Jurkat, Clone E6-1 (cell line): Measurements from ENCODE around the gene CDK14.

Source experiments
- DNase-seq: peaks from one replicate; pipeline ENCODE4 v3.0.0-alpha.2; 2011; ENCODE audit warnings: low read depth, low spot score
- H3K4me3 ChIP-seq: 2 replicates; pipeline ENCODE4 v1.5.1; 2011; ENCODE audit warnings: mild to moderate bottlenecking, low read length, control low read depth, moderate library complexity

CDK14 gene

DNA sequence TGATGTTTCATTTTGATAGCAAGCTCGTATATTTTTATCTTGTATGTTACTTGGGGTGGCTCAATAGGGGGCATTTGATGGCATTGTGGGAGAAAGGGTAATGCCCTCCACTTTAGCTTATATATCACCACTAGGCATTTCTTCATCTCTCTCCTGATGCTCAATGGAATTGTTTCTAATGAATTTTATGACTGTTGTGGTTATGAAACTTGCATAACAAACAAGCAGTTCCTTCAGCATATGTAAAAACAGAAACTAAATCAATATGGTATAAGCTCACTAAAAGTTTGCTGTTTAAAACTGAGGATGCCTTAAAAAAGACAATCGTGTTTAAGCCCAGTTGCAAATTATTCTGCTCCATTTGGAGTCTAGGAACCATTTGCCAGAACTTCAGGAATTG lies 75.5 kb downstream of the CDK14 start:
- no peak for DNase-seq
- H3K4me3 ChIP-seq, result no peak overlapping the region

DNA sequence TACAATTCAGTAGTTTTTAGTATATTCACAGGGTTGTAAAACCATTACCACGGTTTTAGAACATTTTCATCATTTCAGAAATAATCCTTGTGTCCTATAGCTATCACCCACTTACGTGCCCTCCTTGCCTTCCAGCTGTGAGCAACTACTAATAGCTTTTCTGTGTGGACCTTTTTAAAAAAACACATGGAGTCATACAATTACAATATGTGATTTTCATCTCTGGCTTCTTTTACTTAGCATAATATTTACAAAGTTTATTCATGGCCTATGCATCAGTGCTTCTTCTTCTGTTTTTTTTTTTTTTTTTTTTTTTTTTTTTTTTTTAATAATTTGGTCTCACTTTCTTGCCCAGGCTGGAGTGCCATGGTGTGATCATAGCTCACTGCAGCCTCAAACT lies 76.1 kb downstream of the CDK14 start:
- no peak for DNase-seq

DNA sequence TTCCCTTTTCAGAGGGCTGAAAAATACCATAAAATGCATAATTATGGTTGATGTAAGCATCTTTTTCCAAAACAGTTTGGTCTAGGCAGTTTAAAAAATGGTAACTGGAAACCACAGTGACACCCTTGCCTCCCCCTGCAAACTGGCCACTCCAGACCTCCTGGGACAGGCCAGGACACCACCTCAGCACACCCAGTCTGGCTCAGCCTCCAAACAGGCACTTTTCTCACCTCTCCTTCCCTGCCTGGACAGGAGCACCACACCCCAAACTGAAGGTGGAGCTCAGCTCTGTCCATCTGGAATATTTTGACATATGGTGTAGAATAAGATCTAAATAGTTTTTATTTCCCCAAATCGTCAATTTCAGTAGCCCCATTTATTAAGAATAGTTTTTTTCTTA lies 78.5 kb downstream of the CDK14 start:
- no peak for DNase-seq
- H3K4me3 ChIP-seq, result no peak overlapping the region

More for the DNA sequence above, 76.1 kb downstream of the CDK14 start:
- H3K4me3 ChIP-seq, result no peak overlapping the region

DNA sequence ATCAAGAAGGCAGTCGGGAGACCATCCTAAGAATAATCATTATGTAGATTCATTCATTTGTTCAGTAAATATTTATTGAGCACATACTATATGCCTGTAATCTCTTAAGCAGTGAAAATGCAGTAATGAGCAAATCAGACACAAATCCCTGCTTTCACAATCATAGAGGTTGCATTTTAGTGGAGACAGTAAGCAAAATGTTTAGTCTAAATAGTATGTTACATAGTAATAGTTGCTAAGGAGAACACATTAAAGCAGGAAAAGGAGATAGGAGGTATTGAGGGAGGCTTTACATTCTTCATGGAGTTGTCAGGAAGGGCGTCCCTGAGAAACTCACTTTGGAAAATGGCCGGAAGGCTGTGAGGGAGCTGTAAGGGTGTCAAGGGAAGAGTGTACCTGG lies 79.9 kb downstream of the CDK14 start:
- H3K4me3 ChIP-seq, result no peak overlapping the region
- DNase-seq, result no peak

DNA sequence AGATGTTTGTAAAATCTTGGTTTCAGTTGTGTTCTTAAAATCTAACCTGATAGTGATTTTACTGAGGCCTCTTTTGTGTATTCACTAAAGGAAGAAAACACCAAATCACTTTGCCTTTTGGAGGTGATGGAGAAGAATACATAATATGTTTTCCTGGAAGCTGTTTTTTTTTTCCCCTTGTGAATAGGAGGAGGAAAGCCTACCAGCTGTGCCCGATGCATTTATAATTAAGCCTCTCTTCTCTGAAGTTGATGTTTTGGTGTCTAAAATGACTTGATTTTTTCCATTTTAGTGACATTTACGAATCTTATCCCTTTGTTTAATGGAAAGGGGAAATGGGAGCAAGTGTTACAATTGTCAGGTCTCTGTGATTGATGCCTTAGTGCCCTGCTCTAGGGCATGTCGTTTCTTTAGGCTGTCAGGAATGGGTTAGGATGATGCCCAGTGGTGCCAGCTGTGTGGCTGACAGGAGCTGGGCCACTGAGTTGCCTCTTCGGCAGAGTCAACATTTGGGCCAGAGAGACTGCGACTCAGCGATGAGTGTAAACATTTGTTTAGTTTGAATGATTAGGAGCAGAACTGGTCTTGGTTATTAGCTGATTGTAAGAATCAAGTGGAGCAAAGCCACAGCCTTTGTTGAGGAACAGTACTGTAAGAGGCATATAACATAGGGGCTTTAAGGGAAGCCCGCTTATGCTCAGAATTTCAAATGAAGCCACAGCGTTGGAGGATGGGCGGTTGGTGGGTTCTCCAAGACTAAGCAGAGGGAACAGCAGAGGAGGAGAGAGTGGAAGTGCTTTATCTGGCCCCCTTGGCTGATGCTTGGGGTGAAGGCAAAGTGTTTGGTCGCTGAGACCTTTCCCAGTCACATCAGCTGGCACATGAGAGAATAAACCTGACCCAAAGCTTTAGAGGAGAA lies 81.6 kb downstream of the CDK14 start:
- H3K4me3 ChIP-seq, result no peak overlapping the region
- DNase-seq, result no peak

DNA sequence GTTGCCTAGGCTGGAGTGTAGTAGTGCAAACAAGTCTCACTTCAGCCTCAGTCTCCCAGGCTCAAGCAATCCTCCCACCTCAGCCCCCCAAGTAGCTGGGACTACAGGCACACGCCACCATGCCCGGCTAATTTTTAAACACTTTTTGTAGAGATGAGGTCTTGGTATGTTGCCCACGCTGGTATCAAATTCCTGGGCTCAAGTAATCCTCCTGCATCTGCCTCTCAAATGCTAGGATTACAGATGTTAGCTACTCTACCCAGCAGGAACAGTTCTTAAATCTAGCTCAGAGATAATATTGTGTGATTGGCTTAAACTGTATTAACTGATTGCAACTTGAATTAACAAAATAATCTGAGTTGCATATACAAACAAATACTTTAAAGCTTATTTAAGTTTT lies 82.9 kb downstream of the CDK14 start:
- no peak for DNase-seq
- H3K4me3 ChIP-seq, result no peak overlapping the region

DNA sequence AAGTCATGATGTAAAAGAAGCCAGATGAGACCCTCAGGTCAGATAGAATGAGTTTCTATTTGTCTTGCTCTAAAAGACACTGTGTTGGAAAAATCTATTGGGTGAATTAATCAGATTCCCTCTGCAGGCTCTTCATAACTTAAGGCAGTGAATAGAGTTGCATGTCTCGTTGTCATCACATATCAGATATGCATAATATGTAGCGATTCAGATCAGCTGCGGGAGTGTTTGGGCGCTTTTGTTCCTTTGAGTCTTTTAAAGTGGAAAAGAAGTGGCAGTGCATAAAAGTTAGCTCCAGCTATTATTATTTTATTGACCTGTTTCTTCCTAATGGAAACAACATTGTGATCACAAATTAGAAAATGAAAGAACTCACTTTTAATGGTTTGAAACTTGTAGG lies 84.4 kb downstream of the CDK14 start:
- DNase-seq, result no peak
- no peak overlapping the region for H3K4me3 ChIP-seq

DNA sequence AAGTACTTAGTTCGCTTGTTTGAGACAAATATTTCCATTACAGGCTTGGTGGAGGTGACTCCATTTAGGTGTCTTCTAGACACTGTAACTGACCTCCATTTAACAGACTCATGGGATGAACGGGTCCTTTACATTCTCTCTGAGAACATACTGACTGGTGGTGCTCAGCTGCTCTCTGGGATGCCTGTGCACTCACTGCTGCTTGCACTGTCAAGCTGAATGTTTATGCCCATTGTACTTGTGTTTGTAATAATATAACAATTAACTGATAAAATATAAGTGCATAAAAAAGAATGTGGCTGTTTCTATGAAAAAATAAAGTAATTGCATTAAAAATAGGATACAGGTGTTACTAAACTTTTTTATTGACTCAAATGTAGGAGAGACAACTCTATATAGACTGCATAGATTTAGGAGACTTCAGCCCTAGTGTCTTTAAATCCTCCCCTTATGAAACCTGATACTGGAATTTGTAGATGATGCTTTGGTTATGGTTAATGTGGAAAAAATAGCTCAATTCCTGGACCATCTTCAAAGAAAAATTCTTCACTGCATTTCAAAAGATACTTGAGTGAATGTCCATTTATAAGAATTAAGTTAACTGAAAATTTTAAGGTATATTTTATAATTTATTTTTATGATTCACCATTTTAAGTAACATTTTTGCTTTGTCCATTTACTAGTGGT lies 85.4 kb downstream of the CDK14 start:
- DNase-seq, result no peak
- no peak overlapping the region for H3K4me3 ChIP-seq

DNA sequence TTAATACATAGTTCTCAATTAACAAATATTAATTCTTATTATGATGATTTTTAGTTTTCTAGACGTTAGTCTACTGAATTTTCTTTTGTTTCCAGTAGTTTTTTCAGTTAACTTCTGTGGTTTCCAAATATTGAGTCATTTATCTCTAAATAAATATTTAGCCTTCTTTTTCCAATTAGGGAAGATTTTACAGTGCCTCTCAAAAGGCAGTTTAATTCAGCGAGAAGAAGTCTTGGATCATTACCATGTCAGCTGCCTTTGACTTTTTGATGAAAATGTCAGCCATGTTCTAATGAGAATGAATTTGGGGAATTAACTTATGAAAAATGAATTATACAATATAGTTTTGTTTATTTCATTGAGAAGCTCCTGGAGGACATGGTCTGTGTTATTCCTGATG lies 90.0 kb downstream of the CDK14 start:
- H3K4me3 ChIP-seq, result no peak overlapping the region
- DNase-seq, result no peak

DNA sequence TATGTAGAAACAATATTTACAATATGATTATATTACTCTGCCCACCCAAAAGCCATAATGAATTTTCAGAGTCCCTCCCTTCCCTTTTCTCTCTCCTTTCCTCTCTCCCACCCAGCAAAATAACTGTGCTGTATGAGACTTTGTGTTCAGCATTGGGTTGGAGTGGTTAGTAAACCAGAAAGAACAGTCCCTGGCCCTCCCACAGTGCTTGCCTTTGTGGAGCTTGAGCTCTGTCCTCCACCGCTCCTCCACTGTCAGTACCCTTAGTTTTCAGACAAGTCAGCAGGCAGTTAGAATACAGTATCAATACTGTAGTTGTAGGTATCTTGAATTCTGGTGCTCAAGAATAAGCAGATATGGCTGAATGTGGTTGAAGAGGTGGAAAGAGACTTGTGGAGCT lies 92.7 kb downstream of the CDK14 start:
- H3K4me3 ChIP-seq, result no peak overlapping the region
- no peak for DNase-seq

DNA sequence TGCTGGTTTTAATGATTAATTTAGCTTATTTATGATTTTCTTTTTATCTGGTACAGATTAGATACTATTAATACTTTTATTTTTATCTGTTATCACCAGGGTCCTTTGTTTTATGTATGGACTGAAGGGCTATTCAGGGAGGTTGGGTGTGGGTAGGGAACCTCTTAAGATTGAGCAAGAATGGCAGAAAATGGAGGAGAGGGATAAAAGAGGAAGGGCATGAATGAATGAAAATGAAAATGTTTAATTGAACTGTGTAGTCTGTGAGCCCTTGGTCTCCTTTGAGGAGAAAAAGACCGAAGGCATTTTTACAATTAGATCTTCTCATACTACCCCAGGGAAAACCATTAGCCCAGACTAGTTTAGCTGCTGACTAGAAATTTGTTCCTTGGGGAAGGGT lies 93.1 kb downstream of the CDK14 start:
- no peak for DNase-seq
- H3K4me3 ChIP-seq, result no peak overlapping the region

DNA sequence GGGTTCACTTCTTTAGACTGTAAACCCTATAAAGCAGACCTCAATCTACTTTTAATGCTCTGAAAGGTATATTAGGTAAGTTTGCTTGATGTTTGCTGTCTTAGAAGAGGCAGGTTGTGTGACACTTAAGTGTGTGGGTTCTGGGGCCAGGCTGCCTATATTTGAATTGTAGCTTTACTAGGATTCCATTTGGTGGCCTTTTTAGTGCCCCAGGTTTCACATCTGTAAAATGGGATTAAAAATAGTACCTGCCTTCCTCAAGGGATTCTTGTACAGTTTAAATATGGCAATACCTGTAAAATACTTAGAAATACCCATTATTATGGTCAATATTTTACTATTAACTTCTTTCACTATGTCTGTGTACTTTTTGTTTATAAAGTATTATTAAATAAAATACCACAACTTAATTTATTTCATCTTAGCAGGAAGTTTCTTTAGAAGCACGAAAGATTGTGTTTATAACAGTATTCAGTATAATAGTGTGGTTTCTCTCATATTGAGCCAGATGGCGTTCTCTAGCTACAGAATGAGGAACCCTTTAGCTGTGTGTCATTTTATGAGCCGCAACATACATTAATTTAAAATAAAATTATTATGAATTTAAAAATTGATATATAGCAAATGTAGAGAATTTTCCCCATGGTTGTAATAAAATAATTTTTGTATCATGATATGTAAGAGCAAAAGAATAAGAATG lies 94.2 kb downstream of the CDK14 start:
- no peak overlapping the region for H3K4me3 ChIP-seq
- no peak for DNase-seq

DNA sequence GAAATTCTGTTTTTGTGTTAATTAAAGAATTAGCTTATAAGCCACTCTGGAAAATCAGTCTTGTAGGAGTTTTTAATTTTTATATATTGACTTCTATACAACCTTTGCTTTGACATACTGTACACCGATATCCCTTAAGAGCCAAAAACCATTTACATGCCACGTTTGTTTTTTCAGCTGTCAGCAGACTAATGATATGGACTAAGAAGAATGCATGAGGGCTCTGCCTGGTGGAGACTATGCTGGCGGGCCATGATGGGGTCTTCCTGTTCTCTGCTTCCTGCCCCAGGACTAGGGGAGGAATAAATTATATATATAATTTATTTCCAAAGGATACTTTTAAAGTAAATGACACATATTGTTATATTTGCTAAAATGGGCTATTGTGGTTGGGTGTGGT lies 96.3 kb downstream of the CDK14 start:
- no peak overlapping the region for H3K4me3 ChIP-seq
- no peak for DNase-seq

DNA sequence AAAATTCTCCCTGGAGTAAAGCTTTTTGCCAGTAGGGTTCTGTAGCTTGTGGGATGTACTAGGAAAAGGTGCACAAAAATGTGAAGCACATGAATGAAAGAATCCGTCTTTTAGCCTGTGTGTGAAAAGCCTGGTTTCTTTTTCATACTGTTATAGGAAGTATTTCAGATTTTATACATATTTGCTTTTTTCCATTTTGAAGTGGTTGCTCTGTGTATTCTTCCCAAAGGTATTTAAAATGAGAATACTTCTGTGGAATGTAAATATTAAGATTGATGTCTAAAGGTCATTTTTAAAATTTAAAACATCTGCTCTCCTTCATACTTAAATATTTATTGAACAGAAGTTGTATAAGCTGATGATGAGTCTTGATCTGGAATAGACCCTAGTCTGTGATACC lies 96.8 kb downstream of the CDK14 start:
- H3K4me3 ChIP-seq, result no peak overlapping the region
- DNase-seq, result no peak

DNA sequence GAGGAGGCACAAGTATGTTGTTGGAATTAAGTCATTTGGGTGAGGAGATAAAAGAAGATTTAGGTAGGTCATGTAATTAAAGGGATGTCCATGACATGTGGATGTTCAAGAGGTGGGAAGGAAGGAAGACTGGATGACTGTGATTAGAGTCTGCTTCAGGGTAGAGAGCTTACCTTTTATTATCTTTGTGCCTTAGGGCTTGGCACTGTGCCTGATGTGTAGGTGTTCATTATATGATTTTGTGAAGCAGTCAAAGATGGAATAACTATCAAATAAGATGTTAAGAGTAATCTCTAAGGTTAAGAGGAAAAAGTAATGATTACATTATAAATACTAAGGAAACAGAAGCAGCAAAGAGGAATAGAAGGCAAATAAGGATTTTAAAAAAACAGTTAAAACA lies 97.8 kb downstream of the CDK14 start:
- no peak overlapping the region for H3K4me3 ChIP-seq
- DNase-seq, result no peak

DNA sequence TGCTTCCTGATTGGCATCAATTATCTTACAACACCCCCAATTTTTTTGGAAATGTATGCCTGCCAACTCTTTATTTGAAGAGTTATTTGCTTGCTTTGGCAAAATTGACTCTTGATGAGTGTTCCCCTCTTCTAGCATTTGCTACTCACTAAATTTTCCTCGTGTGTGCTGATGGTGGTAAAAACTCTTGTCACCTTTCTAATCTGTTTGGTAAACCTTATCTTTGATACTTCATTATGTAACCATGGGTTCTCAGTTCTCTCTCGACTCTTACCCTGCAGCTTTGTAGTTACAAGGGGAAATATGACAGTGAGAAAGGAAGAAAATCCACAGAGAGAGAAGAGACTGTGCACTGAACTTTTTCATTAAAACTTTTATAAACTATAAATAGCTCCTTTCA lies 102.5 kb downstream of the CDK14 start:
- H3K4me3 ChIP-seq, result no peak overlapping the region
- DNase-seq, result no peak

DNA sequence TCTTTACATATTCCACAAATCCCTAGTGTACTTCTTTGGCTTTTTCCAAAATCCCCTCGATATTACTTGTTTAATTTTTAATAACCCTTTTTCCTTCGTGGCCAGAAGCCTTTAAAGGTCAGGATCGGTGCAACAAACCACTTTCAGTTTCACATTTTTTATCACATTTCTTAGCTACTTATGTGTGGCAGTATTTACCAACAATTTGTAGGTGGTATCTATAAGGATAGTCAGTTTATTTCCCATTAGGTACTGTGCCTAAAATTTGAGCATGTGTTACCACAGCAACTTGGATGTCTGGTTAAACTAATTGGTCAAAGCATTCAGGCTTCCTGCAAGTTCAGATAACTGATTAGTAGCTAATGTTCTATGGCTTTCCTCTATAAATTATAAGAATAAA lies 104.9 kb downstream of the CDK14 start:
- no peak overlapping the region for H3K4me3 ChIP-seq
- no peak for DNase-seq

DNA sequence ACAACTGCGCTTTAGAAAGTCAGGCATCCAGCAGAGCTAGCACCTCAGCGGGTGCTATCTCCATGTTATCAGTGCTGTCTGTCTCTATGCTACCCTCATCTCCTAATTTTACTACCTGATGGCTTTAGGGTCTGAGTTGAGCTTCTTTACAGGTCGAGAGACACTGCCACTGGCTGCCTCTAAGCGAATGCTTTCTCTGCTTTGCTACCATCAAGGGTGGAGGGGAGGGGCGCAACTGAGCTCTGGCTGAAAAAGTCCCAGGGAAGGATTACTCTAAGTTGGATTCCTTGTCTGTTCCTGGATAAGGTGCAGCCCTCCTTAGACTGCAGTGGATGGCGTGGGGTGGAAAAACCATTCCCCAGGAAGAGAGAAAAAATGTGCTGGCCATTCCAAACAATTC lies 105.7 kb downstream of the CDK14 start:
- no peak for DNase-seq

DNA sequence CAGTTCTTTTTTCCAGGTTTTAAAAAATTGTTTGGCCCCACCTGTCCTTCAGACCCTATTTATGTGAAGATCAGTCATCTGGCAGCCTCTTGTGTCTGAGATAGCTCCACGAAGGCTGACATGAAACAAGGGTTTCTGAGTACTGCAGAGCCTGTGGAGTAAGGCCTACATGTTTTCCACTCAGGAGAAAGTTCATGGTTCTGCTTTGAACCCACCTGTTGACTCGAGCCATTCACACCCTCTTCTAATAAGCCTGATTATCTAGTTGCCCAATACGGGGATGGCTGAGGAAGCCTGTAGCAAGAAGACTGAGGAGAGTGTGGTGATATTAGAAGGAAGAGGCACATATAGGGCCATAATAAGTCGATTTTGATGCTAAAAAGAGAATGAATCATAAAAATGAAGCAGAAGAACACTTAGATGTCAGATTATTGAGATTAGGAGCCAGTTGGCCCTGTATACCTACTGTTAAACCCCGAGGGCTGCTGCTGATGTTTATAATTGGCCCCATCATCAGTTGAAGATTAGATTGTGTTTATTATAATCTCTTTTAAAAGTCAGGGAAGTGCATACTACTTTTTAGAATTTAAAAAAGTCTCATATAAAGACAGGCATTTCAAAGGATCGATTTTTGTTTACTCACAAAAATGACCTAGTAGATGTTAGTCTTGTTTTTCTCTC lies 109.4 kb downstream of the CDK14 start:
- no peak overlapping the region for H3K4me3 ChIP-seq
- no peak for DNase-seq

More for the DNA sequence above, 105.7 kb downstream of the CDK14 start:
- H3K4me3 ChIP-seq, result no peak overlapping the region
